Measurements from ENCODE around the gene SHROOM3.

The SHROOM3 gene

GRCh38 chr4:76729980-76730379 lies 295.0 kb downstream of the SHROOM3 start:
- no peak overlapping the region for H3K4me3 ChIP-seq (ENCODE audit: low read depth, low read length)
- DNase-seq (ENCODE audit: low read depth) = no peak
- TF ChIP-seq MAX (IDR thresholded peaks at IDR 0.05; ENCODE audit: low read depth, low read length) (no peak), CTCF (IDR thresholded peaks at IDR 0.05; ENCODE audit: low read depth, low read length) (no peak), MYC (IDR thresholded peaks at IDR 0.05; ENCODE audit: low read depth, low read length) (no peak), POLR2A (IDR thresholded peaks at IDR 0.05; ENCODE audit: extremely low read depth, insufficient read length) (no peak)

- H3K4me3 ChIP-seq (ENCODE audit: low read depth, low read length) = no peak overlapping the region
- TF ChIP-seq CTCF (IDR thresholded peaks at IDR 0.05; ENCODE audit: low read depth, low read length) = no peak
- TF ChIP-seq MYC (IDR thresholded peaks at IDR 0.05; ENCODE audit: low read depth, low read length) = no peak
- no peak for TF ChIP-seq MAX (IDR thresholded peaks at IDR 0.05; ENCODE audit: low read depth, low read length)
- no peak for TF ChIP-seq POLR2A (IDR thresholded peaks at IDR 0.05; ENCODE audit: extremely low read depth, insufficient read length)
- DNase-seq (ENCODE audit: low read depth) = no peak
Observed at GRCh38 chr4:76732246-76732645, 297.2 kb downstream of the SHROOM3 start.

GRCh38 chr4:76733068-76733771 lies 298.2 kb downstream of the SHROOM3 start:
- no peak for DNase-seq (ENCODE audit: low read depth)
- H3K4me3 ChIP-seq (ENCODE audit: low read depth, low read length) = no peak overlapping the region
- TF ChIP-seq CTCF (IDR thresholded peaks at IDR 0.05; ENCODE audit: low read depth, low read length) (no peak), MAX (IDR thresholded peaks at IDR 0.05; ENCODE audit: low read depth, low read length) (no peak), MYC (IDR thresholded peaks at IDR 0.05; ENCODE audit: low read depth, low read length) (no peak), POLR2A (IDR thresholded peaks at IDR 0.05; ENCODE audit: extremely low read depth, insufficient read length) (no peak)

- H3K4me3 ChIP-seq (ENCODE audit: low read depth, low read length) = no peak overlapping the region
- DNase-seq (ENCODE audit: low read depth) = no peak
- TF ChIP-seq POLR2A (IDR thresholded peaks at IDR 0.05; ENCODE audit: extremely low read depth, insufficient read length) (no peak), MAX (IDR thresholded peaks at IDR 0.05; ENCODE audit: low read depth, low read length) (no peak), MYC (IDR thresholded peaks at IDR 0.05; ENCODE audit: low read depth, low read length) (no peak), CTCF (IDR thresholded peaks at IDR 0.05; ENCODE audit: low read depth, low read length) (no peak)
Observed at GRCh38 chr4:76736414-76736813, 301.4 kb downstream of the SHROOM3 start.

- no peak for DNase-seq (ENCODE audit: low read depth)
- no peak overlapping the region for H3K4me3 ChIP-seq (ENCODE audit: low read depth, low read length)
- no peak for TF ChIP-seq MAX (IDR thresholded peaks at IDR 0.05; ENCODE audit: low read depth, low read length)
- TF ChIP-seq CTCF (IDR thresholded peaks at IDR 0.05; ENCODE audit: low read depth, low read length) = no peak
- no peak for TF ChIP-seq MYC (IDR thresholded peaks at IDR 0.05; ENCODE audit: low read depth, low read length)
- no peak for TF ChIP-seq POLR2A (IDR thresholded peaks at IDR 0.05; ENCODE audit: extremely low read depth, insufficient read length)
Observed at GRCh38 chr4:76737180-76737579, 302.2 kb downstream of the SHROOM3 start.

Data from NB4 (cell line).